Hematopoietic multipotent progenitor cell treated with erythropoietin and hydrocortisone succinate and interleukin-3 and kit ligand, for 15 days (in vitro differentiated cells): ENCODE measurements around the gene COG3.

ENCODE experiments used
- DNase-seq: peaks from one replicate; pipeline ENCODE4 v3.0.0-alpha.2; 2015; ENCODE audit warnings: low spot score

The COG3 gene

GRCh38 chr13:45503658-45504057, 38.9 kb downstream of the COG3 start:
- no peak for DNase-seq

- no peak for DNase-seq
Observed at GRCh38 chr13:45506811-45507210, 42.1 kb downstream of the COG3 start.

GRCh38 chr13:45508776-45509175, 44.0 kb downstream of the COG3 start:
- DNase-seq: no peak

GRCh38 chr13:45510672-45511071, 45.9 kb downstream of the COG3 start:
- no peak for DNase-seq

GRCh38 chr13:45511310-45512097, 46.8 kb downstream of the COG3 start:
- DNase-seq: peak; percentile 74

GRCh38 chr13:45512098-45512496, 47.4 kb downstream of the COG3 start:
- no peak for DNase-seq

GRCh38 chr13:45516757-45517156, 52.0 kb downstream of the COG3 start:
- no peak for DNase-seq

GRCh38 chr13:45518525-45519245, 53.9 kb downstream of the COG3 start:
- DNase-seq: no peak

- no peak for DNase-seq
Observed at GRCh38 chr13:45519493-45519892, 54.8 kb downstream of the COG3 start.

GRCh38 chr13:45521297-45521696, 56.6 kb downstream of the COG3 start:
- DNase-seq: no peak

- DNase-seq: no peak
Observed at GRCh38 chr13:45522571-45522970, 57.8 kb downstream of the COG3 start.

GRCh38 chr13:45527699-45528462, 63.1 kb downstream of the COG3 start:
- DNase-seq: no peak

- no peak for DNase-seq
Observed at GRCh38 chr13:45529758-45530157, 65.0 kb downstream of the COG3 start.

GRCh38 chr13:45534604-45535003, 69.9 kb downstream of the COG3 start:
- no peak for DNase-seq

GRCh38 chr13:45536224-45536623, 71.5 kb downstream of the COG3 start:
- no peak for DNase-seq

GRCh38 chr13:45537516-45537915, 72.8 kb downstream of the COG3 start:
- no peak for DNase-seq

- no peak for DNase-seq
Observed at GRCh38 chr13:45538382-45538781, 73.6 kb downstream of the COG3 start.

GRCh38 chr13:45540195-45540594, 75.5 kb downstream of the COG3 start:
- DNase-seq: no peak

- DNase-seq: no peak
Observed at GRCh38 chr13:45540864-45541263, 76.1 kb downstream of the COG3 start.

GRCh38 chr13:45541806-45542205, 77.1 kb downstream of the COG3 start:
- DNase-seq: no peak

- no peak for DNase-seq
Observed at GRCh38 chr13:45542391-45542790, 77.7 kb downstream of the COG3 start.

- no peak for DNase-seq
Observed at GRCh38 chr13:45542878-45543277, 78.1 kb downstream of the COG3 start.

GRCh38 chr13:45544520-45544919, 79.8 kb downstream of the COG3 start:
- DNase-seq: no peak
